ENCODE data around the gene TNNC1.

Gene TNNC1

DNA sequence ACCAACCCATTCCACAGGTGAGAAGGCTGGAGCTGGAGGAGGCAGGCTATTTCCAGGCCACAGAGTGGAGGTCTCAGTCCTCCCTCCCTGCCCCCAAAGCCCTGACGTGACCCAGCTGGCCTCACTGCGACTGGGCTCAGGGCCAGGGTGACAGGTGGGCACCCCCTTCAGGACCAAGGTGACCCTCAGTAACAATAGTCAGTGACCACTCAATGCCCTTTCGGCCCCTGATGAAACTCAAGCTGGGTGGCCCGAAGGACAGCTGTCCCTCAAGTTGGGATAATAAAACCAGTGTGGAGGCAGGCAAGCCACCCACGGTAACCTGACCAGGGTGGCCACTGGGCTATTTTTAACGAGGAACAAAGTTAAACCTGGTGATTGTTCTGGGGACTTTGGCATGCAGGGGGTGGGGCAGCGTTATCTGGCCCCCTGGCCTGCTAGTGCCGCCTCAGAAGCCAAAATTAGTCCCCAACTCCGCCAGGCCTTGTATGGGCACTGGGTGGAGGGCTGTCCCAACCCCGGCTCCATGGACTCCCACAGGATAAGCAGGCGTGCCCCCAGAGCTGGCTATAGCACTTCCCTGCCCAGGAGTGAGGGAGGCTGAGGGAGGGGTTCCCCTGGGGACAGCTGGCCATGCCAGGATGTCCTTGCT lies 1.1 kb downstream of the TNNC1 start:
- Histone ChIP-seq H3K4me1 (ENCODE audit: control insufficient read depth, insufficient read depth, low read length) (peaks cover 5% of the 10 kb centered on the region), H3K9me3 (ENCODE audit: control insufficient read depth, insufficient read depth, low read length) (no peaks in the 10 kb centered on the region), H3K9ac (ENCODE audit: low read depth, low read length) (no peak overlapping the region), H3K27me3 (ENCODE audit: control insufficient read depth, insufficient read depth, low read length) (no peaks in the 10 kb centered on the region), H3K4me3 (ENCODE audit: low read depth, low read length) (no peak overlapping the region), H3K36me3 (ENCODE audit: control insufficient read depth, insufficient read depth, low read length) (no peaks in the 10 kb centered on the region)

DNA sequence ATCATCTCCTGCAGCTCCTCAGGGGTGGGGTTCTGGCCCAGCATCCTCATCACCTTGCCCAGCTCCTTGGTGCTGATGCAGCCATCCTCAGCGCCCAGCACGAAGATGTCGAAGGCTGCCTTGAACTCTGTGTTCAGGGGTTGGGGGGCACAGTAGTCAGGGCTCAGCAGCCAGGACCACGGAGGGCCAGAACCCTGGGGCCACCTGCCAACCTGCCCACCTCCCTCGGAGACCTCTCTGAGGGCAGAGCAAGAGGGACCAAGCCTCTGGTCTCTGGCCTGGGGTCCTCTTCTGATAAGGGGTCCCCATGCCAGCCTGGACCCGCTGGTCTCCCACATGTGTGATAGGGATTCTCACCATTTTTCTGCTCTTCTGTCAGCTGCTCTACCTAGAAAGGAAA lies 1.7 kb downstream of the TNNC1 start:
- Histone ChIP-seq H3K27me3 (ENCODE audit: control insufficient read depth, insufficient read depth, low read length) (no peaks in the 10 kb centered on the region), H3K9me3 (ENCODE audit: control insufficient read depth, insufficient read depth, low read length) (no peaks in the 10 kb centered on the region), H3K36me3 (ENCODE audit: control insufficient read depth, insufficient read depth, low read length) (no peaks in the 10 kb centered on the region), H3K9ac (ENCODE audit: low read depth, low read length) (no peak overlapping the region), H3K4me3 (ENCODE audit: low read depth, low read length) (no peak overlapping the region), H3K4me1 (ENCODE audit: control insufficient read depth, insufficient read depth, low read length) (peaks cover 3% of the 10 kb centered on the region)

DNA sequence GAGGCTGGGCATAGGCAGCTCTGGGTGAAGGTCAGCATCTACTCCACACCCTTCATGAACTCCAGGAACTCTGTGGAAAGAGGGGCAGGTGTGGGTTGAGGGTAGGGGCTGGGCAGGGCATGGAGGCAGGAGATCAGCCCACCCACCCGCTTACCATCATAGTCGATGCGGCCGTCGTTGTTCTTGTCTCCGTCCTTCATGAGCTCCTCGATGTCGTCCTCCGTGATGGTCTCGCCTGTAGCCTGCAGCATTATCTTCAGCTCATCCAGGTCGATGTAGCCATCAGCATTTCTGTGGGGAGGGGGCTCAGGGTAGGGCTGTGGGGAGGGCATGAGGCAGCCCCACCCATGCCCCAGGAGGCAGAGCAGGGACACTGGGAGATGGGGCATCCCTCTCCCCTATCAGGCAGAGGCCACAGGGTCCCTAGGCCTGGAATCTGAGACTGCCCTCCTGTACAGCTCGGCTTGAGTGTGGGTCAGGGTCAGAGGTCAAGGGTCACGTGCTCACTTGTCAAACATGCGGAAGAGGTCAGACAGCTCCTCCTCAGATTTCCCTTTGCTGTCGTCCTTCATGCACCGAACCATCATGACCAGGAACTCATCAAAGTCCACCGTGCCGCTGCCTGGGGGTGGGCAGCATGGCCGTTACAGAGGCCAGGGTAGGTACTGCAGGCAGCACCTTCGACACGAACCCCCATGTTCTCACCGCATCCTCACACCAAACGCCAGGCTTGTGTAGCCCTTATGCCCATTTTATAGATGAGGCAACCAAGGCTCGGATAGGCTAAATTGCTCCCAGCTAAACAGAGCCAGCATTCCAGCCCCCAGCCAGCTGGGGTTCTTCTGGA lies 2.4 kb downstream of the TNNC1 start:
- H3K36me3 ChIP-seq (ENCODE audit: control insufficient read depth, insufficient read depth, low read length), result no peaks in the 10 kb centered on the region
- no peaks in the 10 kb centered on the region for H3K9me3 ChIP-seq (ENCODE audit: control insufficient read depth, insufficient read depth, low read length)
- H3K4me1 ChIP-seq (ENCODE audit: control insufficient read depth, insufficient read depth, low read length), result no peaks in the 10 kb centered on the region

GRCh38 chr3:52450489-52451236 lies 3.2 kb downstream of the TNNC1 start:
- Histone ChIP-seq H3K9ac (ENCODE audit: low read depth, low read length) (no peak overlapping the region), H3K4me1 (ENCODE audit: control insufficient read depth, insufficient read depth, low read length) (no peaks in the 10 kb centered on the region), H3K36me3 (ENCODE audit: control insufficient read depth, insufficient read depth, low read length) (no peaks in the 10 kb centered on the region), H3K9me3 (ENCODE audit: control insufficient read depth, insufficient read depth, low read length) (no peaks in the 10 kb centered on the region), H3K27me3 (ENCODE audit: control insufficient read depth, insufficient read depth, low read length) (no peaks in the 10 kb centered on the region), H3K4me3 (ENCODE audit: low read depth, low read length) (no peak overlapping the region)

More for the DNA sequence above, 2.4 kb downstream of the TNNC1 start:
- Histone ChIP-seq H3K4me3 (ENCODE audit: low read depth, low read length) (no peak overlapping the region), H3K27me3 (ENCODE audit: control insufficient read depth, insufficient read depth, low read length) (no peaks in the 10 kb centered on the region), H3K9ac (ENCODE audit: low read depth, low read length) (no peak overlapping the region)

DNA sequence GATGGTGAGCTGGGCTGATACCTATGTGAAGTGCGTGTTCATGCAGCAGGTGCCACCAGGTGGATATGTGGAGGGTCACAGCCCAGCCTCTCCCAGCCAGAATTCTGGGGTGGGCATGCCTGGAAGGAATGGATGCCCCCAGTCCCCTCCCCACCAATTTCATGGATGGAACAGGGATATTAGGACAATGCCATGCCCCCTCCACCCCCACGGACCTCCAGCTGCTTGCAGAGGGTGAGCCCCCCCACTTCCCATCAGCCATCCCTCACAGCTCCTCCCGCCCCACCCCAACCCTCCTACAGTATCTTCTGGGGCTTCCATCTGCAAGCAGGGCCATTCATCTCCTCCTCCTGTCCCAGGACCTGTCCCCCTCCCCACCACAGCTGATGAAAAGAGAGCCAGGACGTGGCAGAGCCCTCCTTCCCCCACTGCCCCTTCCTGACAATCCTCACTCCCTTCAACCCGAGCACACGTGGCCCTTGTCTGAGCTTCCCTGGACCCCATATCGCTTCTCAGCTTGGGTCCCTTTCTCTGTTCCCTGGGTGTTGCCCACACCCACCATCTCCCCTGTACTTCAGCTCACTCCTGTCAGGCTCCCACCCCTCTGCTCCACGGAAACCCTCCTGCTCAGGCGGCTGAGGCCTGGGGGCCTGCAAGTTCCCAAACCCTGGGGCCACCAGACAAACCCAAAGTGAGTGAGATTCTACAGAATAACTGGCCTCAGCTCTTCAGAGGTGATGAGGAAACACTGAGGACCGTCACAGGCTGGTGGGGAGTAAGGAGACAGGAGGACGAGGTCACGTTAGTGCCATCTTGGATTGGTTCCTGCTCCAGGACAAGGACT lies 6.1 kb downstream of the TNNC1 start:
- H3K9me3 ChIP-seq (ENCODE audit: control insufficient read depth, insufficient read depth, low read length), result no peaks in the 10 kb centered on the region
- H3K27me3 ChIP-seq (ENCODE audit: control insufficient read depth, insufficient read depth, low read length), result no peaks in the 10 kb centered on the region
- H3K36me3 ChIP-seq (ENCODE audit: control insufficient read depth, insufficient read depth, low read length), result no peaks in the 10 kb centered on the region
- H3K9ac ChIP-seq (ENCODE audit: low read depth, low read length), result no peak overlapping the region
- H3K4me1 ChIP-seq (ENCODE audit: control insufficient read depth, insufficient read depth, low read length), result no peaks in the 10 kb centered on the region
- H3K4me3 ChIP-seq (ENCODE audit: low read depth, low read length), result no peak overlapping the region

GRCh38 chr3:52446631-52447511 lies 7.0 kb downstream of the TNNC1 start:
- Histone ChIP-seq H3K4me3 (ENCODE audit: low read depth, low read length) (no peak overlapping the region), H3K36me3 (ENCODE audit: control insufficient read depth, insufficient read depth, low read length) (no peaks in the 10 kb centered on the region), H3K4me1 (ENCODE audit: control insufficient read depth, insufficient read depth, low read length) (no peaks in the 10 kb centered on the region), H3K9ac (ENCODE audit: low read depth, low read length) (no peak overlapping the region), H3K9me3 (ENCODE audit: control insufficient read depth, insufficient read depth, low read length) (no peaks in the 10 kb centered on the region), H3K27me3 (ENCODE audit: control insufficient read depth, insufficient read depth, low read length) (no peaks in the 10 kb centered on the region)

DNA sequence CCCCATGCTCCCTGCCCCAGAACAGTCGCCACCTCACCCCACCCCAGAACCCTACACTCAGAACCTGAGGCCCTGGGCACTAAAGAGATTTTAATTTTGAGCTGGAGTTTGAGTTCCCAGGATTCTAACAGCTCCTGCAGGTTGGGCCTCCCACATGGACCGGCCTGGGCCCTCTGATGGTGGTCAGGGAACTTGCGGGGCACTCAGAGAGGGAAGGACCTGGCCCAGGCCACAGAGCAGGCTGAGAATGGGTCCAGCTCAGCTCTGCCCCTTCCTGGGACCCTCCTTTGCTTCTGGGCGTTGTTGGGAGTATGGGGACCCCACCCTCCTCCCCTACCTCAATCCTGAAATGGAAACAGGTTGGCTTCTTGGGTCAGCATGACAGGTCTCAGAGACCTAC lies 7.8 kb downstream of the TNNC1 start:
- H3K36me3 ChIP-seq (ENCODE audit: control insufficient read depth, insufficient read depth, low read length), result no peaks in the 10 kb centered on the region

DNA sequence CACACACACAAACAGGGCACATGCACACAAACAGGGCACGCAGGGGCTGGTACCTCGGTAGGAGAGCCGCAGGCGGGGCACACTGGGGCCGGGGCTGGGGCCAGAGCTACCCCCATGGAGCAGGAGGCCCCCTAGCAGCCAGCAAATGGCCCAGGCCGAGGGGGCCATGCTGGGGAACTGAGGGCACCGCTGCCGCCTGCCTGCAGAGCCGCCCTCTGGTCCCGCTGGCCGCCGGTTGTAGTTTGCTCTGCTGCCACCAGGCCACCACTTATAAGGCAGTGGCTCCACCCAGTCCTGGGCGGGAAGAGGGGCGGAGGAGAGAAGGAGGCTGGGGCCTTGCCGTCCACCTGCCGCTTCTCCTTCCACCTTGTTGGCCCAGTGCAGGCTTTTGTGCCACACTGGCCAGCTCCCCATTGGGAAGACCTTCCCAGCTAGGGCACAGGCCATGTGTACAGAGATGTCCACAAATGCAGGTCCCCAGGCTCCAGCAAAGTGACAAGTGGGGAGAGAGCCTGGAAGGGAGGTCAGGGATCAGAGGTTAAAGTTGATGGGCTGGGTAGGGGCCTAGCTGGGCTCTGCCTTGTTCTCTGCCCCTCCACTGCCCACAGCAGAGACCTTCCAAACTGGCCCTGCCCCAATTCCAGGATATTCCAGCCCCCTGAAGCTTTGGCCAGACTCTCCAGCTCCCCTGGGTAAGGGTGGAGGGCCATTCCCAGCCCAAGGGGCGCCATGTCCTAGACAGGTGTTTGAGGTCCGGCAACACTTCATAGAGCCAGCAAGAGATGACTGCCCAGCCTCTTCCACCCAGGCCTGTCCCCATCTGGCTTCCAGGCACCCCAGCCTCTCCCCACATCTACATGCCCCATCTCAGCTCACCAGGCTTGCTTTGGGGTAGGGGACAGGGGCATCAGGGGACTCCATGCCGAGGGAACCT lies 8.7 kb downstream of the TNNC1 start, which contains the start of gene SEMA3G:
SEMA3G (minus strand) TSS at position 244 of the 934 bp plus-strand sequence; CDS start at position 168, 76 bp downstream.
- Histone ChIP-seq H3K4me3 (ENCODE audit: low read depth, low read length) (no peak within 1 kb of the TSS), H3K9ac (ENCODE audit: low read depth, low read length) (no peak within 1 kb of the TSS), H3K36me3 (ENCODE audit: control insufficient read depth, insufficient read depth, low read length) (no peaks in the 10 kb centered on the region), H3K9me3 (ENCODE audit: control insufficient read depth, insufficient read depth, low read length) (no peaks in the 10 kb centered on the region), H3K27me3 (ENCODE audit: control insufficient read depth, insufficient read depth, low read length) (no peaks in the 10 kb centered on the region), H3K4me1 (ENCODE audit: control insufficient read depth, insufficient read depth, low read length) (no peaks in the 10 kb centered on the region)

More for the DNA sequence above, 7.8 kb downstream of the TNNC1 start:
- Histone ChIP-seq H3K9me3 (ENCODE audit: control insufficient read depth, insufficient read depth, low read length) (no peaks in the 10 kb centered on the region), H3K9ac (ENCODE audit: low read depth, low read length) (no peak overlapping the region), H3K4me1 (ENCODE audit: control insufficient read depth, insufficient read depth, low read length) (no peaks in the 10 kb centered on the region), H3K4me3 (ENCODE audit: low read depth, low read length) (no peak overlapping the region), H3K27me3 (ENCODE audit: control insufficient read depth, insufficient read depth, low read length) (no peaks in the 10 kb centered on the region)

DNA sequence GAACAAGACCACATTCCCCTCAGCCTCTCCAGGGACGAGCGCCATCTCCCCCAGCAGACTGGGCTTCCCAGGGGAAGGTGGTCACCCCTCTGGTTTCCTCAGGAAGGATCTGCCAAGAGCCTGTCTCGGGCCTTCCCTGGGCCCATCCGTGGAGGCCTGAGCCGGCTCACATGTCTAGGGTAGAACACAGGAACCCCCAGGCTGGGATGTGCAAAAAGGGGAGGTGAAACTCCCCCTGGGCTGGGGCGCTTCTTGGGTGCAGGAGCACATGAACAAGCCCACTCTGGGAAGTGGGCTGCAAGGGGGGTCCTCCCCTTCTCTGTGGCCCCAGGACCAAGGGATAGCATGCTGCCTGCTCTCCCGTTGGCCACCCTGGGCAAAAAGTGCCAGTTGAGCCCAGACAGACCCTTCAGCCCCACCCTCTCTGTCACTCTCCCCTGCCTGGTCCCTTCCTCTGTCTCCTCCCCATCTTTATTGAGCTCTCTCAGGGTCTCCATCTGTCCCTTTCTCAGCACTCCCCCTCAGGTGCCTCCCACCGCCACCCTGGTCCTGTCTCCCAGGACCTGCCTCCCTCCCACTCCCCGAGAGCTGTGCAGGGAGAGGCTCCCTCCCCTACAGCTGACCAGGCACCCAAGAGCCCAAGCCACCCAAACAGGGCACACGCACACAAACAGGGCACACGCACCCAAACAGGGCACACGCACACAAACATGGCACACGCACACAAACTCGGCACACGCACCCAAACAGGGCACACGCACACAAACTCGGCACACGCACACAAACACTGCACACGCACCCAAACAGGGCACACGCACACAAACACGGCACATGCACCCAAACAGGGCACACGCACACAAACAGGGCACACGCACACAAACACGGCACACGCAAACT lies 9.8 kb downstream of the TNNC1 start:
- Histone ChIP-seq H3K4me3 (ENCODE audit: low read depth, low read length) (no peak overlapping the region), H3K27me3 (ENCODE audit: control insufficient read depth, insufficient read depth, low read length) (no peaks in the 10 kb centered on the region), H3K9ac (ENCODE audit: low read depth, low read length) (no peak overlapping the region)

More for the DNA sequence above, 9.8 kb downstream of the TNNC1 start:
- Histone ChIP-seq H3K4me1 (ENCODE audit: control insufficient read depth, insufficient read depth, low read length) (no peaks in the 10 kb centered on the region), H3K36me3 (ENCODE audit: control insufficient read depth, insufficient read depth, low read length) (peaks cover 3% of the 10 kb centered on the region), H3K9me3 (ENCODE audit: control insufficient read depth, insufficient read depth, low read length) (no peaks in the 10 kb centered on the region)
